ENCODE results near the gene MCC.

GRCh38 chr5:113389116-113389515, 99.1 kb downstream of the MCC start:
- TF ChIP-seq POLR2A (IDR thresholded peaks at IDR 0.05) (no peak), CTCF (IDR thresholded peaks at IDR 0.05) (no peak)

All from breast epithelium (tissue), 3 donors.